Neural cell (in vitro differentiated cells): Measurements from ENCODE around the gene TMEM44. TPM values are rescaled to one million over a fixed set of nuclear protein-coding genes. Genes with fewer than 3 reads are reported as not detected.

Experiments used
- H2AFZ ChIP-seq: fragments of 200-600, 300-800 bp; sonication (generic), shearing (Covaris generic); 2 replicates; pipeline ENCODE4 v1.6.0; 2014; ENCODE audit warnings: low read depth, mild to moderate bottlenecking, antibody characterized with exemption, low read length, moderate library complexity
- H3F3A ChIP-seq: fragments of 200-600 bp; shearing (Covaris generic); 2 replicates; pipeline ENCODE4 v1.6.1; 2016; ENCODE audit warnings: mild to moderate bottlenecking, moderate library complexity, mixed read lengths, antibody characterized with exemption, low read length; ENCODE audit not compliant: insufficient read depth, poor library complexity, severe bottlenecking
- H3K27ac ChIP-seq: fragments of 200-600, 300-800 bp; sonication (generic), shearing (Covaris generic); 2 replicates; pipeline ENCODE4 v1.5.1; 2014; ENCODE audit warnings: mild to moderate bottlenecking, low read length, moderate library complexity
- H3K27me3 ChIP-seq: fragments of 300-800, 200-600 bp; sonication (generic), shearing (Covaris generic); 2 replicates; pipeline ENCODE4 v1.6.0; 2014; ENCODE audit warnings: mild to moderate bottlenecking, low read depth, low read length, moderate library complexity; ENCODE audit not compliant: insufficient read depth
- H3K36me3 ChIP-seq: fragments of 300-800, 200-600 bp; sonication (generic), shearing (Covaris generic); 2 replicates; pipeline ENCODE4 v1.5.1; 2014; ENCODE audit warnings: mild to moderate bottlenecking, antibody characterized with exemption, low read length, moderate library complexity; ENCODE audit not compliant: insufficient read depth
- H3K4me2 ChIP-seq: fragments of 300-800, 200-600 bp; sonication (generic), shearing (Covaris generic); 2 replicates; pipeline ENCODE4 v1.6.0; 2014; ENCODE audit warnings: mild to moderate bottlenecking, low read length
- H3K4me3 ChIP-seq: fragments of 300-800, 200-600 bp; sonication (generic), shearing (Covaris generic); 2 replicates; pipeline ENCODE4 v1.5.1; 2014; ENCODE audit warnings: mild to moderate bottlenecking, low read length, moderate library complexity
- H3K79me2 ChIP-seq: fragments of 200-600 bp; shearing (Covaris generic); replicated peaks from 2 replicates; pipeline ENCODE4 v1.6.0; 2014; ENCODE audit warnings: mild to moderate bottlenecking, low read length, moderate library complexity; ENCODE audit not compliant: insufficient read depth
- H3K9ac ChIP-seq: fragments of 300-800, 200-600 bp; sonication (generic), shearing (Covaris generic); 2 replicates; pipeline ENCODE4 v1.6.1; 2016; ENCODE audit warnings: mild to moderate bottlenecking, low read length, mixed read lengths
- H3K9me2 ChIP-seq: fragments of 200-600 bp; shearing (Covaris generic); 2 replicates; pipeline ENCODE4 v1.6.1; 2016; ENCODE audit warnings: mild to moderate bottlenecking, low read length, mixed read lengths; ENCODE audit not compliant: insufficient read depth
- H3K9me3 ChIP-seq: fragments of 200-600, 300-800 bp; sonication (generic), shearing (Covaris generic); 2 replicates; pipeline ENCODE4 v1.6.1; 2016; ENCODE audit warnings: mild to moderate bottlenecking, mixed run types, low read length, moderate library complexity, mixed read lengths
- H4K20me1 ChIP-seq: fragments of 200-600 bp; shearing (Covaris generic); 2 replicates; pipeline ENCODE4 v1.6.1; 2016; ENCODE audit warnings: mild to moderate bottlenecking, mixed run types; ENCODE audit not compliant: insufficient read depth
- CTCF ChIP-seq: fragments of 450-650 bp; IDR thresholded peaks from 2 replicates; pipeline ENCODE4 v1.5.1; 2014; ENCODE audit warnings: antibody characterized with exemption, mild to moderate bottlenecking, moderate library complexity; ENCODE audit not compliant: poor library complexity, severe bottlenecking
- EP300 ChIP-seq: fragments of 450-650 bp; conservative IDR thresholded peaks from 2 replicates; pipeline ENCODE4 v1.6.1; 2014; ENCODE audit warnings: antibody characterized with exemption, mild to moderate bottlenecking, moderate library complexity; ENCODE audit not compliant: poor library complexity, severe bottlenecking
- EZH2 ChIP-seq: fragments of 200-600, 300-800 bp; shearing (Covaris generic), sonication (generic); IDR thresholded peaks from 2 replicates; pipeline ENCODE4 v1.6.1; 2014; ENCODE audit warnings: antibody characterized with exemption, low read length, borderline replicate concordance, mild to moderate bottlenecking; ENCODE audit not compliant: insufficient read depth, poor library complexity, severe bottlenecking
- MXI1 ChIP-seq: fragments of 450-650 bp; conservative IDR thresholded peaks from 2 replicates; pipeline ENCODE4 v1.6.1; 2014; ENCODE audit warnings: antibody characterized with exemption, mild to moderate bottlenecking; ENCODE audit not compliant: poor library complexity, severe bottlenecking
- POLR2AphosphoS5 ChIP-seq: IDR thresholded peaks from 2 replicates; pipeline ENCODE4 v1.6.1; 2012
- RAD21 ChIP-seq: fragments of 450-650 bp; conservative IDR thresholded peaks from 2 replicates; pipeline ENCODE4 v1.6.1; 2014; ENCODE audit warnings: antibody characterized with exemption, mild to moderate bottlenecking, moderate library complexity
- REST ChIP-seq: IDR thresholded peaks from 2 replicates; pipeline ENCODE4 v1.6.1; 2012; ENCODE audit warnings: borderline replicate concordance
- SMC3 ChIP-seq: fragments of 450-650 bp; conservative IDR thresholded peaks from 2 replicates; pipeline ENCODE4 v1.6.1; 2014; ENCODE audit warnings: antibody characterized with exemption, mild to moderate bottlenecking, moderate library complexity; ENCODE audit not compliant: poor library complexity
- TAF1 ChIP-seq: IDR thresholded peaks from 2 replicates; pipeline ENCODE4 v1.6.1; 2012; ENCODE audit warnings: low read depth
- polyA plus RNA-seq: library from polyadenylated mRNA; depleted of rRNA; stranded (reverse); fragments of >200 nt; gene quantifications from 2 replicates; pipeline ENCODE4 v1.2.3, GENCODE V29; 2014

Gene TMEM44
- polyA plus RNA-seq, 1 donor from 2014 or later: 40.6 TPM

- Histone ChIP-seq H3K4me2 (no peak overlapping the region), H2AFZ (no peak overlapping the region), H4K20me1 (no peaks in the 10 kb centered on the region), H3K27ac (no peak overlapping the region), H3K9me3 (no peaks in the 10 kb centered on the region), H3K79me2 (no peaks in the 10 kb centered on the region), H3K36me3 (no peaks in the 10 kb centered on the region), H3K27me3 (no peaks in the 10 kb centered on the region), H3K4me3 (no peak overlapping the region), H3K9ac (no peak overlapping the region), H3F3A (no peaks in the 10 kb centered on the region), H3K9me2 (no peaks in the 10 kb centered on the region)
- no peak for TF ChIP-seq REST
Observed at GRCh38 chr3:194570898-194571297, 62.3 kb downstream of the TMEM44 start.

- H2AFZ ChIP-seq: no peak overlapping the region
- no peaks in the 10 kb centered on the region for H3F3A ChIP-seq
Observed at GRCh38 chr3:194570235-194570634, 63.0 kb downstream of the TMEM44 start.

More at GRCh38 chr3:194570235-194570634, 63.0 kb downstream of the TMEM44 start:
- Histone ChIP-seq H3K4me2 (no peak overlapping the region), H4K20me1 (no peaks in the 10 kb centered on the region), H3K27ac (no peak overlapping the region), H3K79me2 (no peaks in the 10 kb centered on the region), H3K9ac (no peak overlapping the region), H3K9me2 (no peaks in the 10 kb centered on the region), H3K36me3 (no peaks in the 10 kb centered on the region), H3K27me3 (no peaks in the 10 kb centered on the region), H3K9me3 (no peaks in the 10 kb centered on the region), H3K4me3 (no peak overlapping the region)
- TF ChIP-seq CTCF (no peak), MXI1 (no peak), EP300 (no peak), SMC3 (no peak), POLR2AphosphoS5 (no peak), EZH2 (no peak), TAF1 (no peak), RAD21 (no peak), REST (no peak)
